ENCODE data around the gene LPP.

- no peak for TF ChIP-seq CTCF (IDR thresholded peaks at IDR 0.05)
- TF ChIP-seq POLR2A (IDR thresholded peaks at IDR 0.05): no peak
Observed at GRCh38 chr3:188211476-188211875, 57.5 kb downstream of the LPP start.

Measured in ovary (tissue), 3 donors.